SK-N-MC (cell line): ENCODE results near the gene LHFPL2.

Source experiments
- DNase-seq: peaks from one replicate; pipeline ENCODE4 v3.0.0-alpha.2; 2011; ENCODE audit warnings: low read depth, low spot score
- H3K27ac ChIP-seq: fragments of 200-600 bp; sonication (generic); 2 replicates; pipeline ENCODE4 v1.5.1; 2016; ENCODE audit warnings: mixed run types
- H3K36me3 ChIP-seq: fragments of 200-600 bp; sonication (generic); 2 replicates; pipeline ENCODE4 v1.6.1; 2017; ENCODE audit warnings: antibody characterized with exemption, low read length, mixed read lengths; ENCODE audit not compliant: insufficient read depth
- H3K4me3 ChIP-seq: fragments of 200-600 bp; sonication (generic); 2 replicates; pipeline ENCODE4 v1.5.1; 2016
- H3K9ac ChIP-seq: fragments of 200-600 bp; sonication (generic); 2 replicates; pipeline ENCODE4 v1.8.0; 2017; ENCODE audit warnings: mixed run types, mixed read lengths; ENCODE audit not compliant: insufficient read length
- H3K9me3 ChIP-seq: fragments of 200-600 bp; sonication (generic); 2 replicates; pipeline ENCODE4 v1.6.1; 2017; ENCODE audit warnings: low read depth, mild to moderate bottlenecking, antibody characterized with exemption, low read length, moderate library complexity, mixed read lengths
- EZH2 ChIP-seq: fragments of 200-600 bp; sonication (generic); IDR thresholded peaks from one replicate; pipeline ENCODE4 v1.6.1; 2017; ENCODE audit warnings: antibody characterized with exemption
- FOXP2 ChIP-seq: optimal IDR thresholded peaks from 2 replicates; pipeline ENCODE3; 2011; ENCODE audit warnings: mild to moderate bottlenecking, moderate library complexity; ENCODE audit not compliant: insufficient read depth; ENCODE audit errors: extremely low read length, control extremely low read depth
- POLR2AphosphoS5 ChIP-seq: IDR thresholded peaks from 2 replicates; pipeline ENCODE4 v1.6.1; 2012; ENCODE audit warnings: mild to moderate bottlenecking, low read depth, low read length, borderline replicate concordance

Gene LHFPL2

GRCh38 chr5:78566747-78567425, 81.7 kb downstream of the LHFPL2 start:
- no peak for DNase-seq
- H3K9ac ChIP-seq = no peak overlapping the region
- no peaks in the 10 kb centered on the region for H3K9me3 ChIP-seq
- H3K36me3 ChIP-seq = peaks cover 11% of the 10 kb centered on the region
- H3K4me3 ChIP-seq = no peak overlapping the region
- TF ChIP-seq EZH2 (no peak), FOXP2 (no peak), POLR2AphosphoS5 (no peak)
- H3K27ac ChIP-seq = no peak overlapping the region

- Histone ChIP-seq H3K36me3 (peaks cover 11% of the 10 kb centered on the region), H3K27ac (no peak overlapping the region), H3K9me3 (no peaks in the 10 kb centered on the region)
These were observed 83.2 kb downstream of the LHFPL2 start for GRCh38 chr5:78565395-78565794.

DNA sequence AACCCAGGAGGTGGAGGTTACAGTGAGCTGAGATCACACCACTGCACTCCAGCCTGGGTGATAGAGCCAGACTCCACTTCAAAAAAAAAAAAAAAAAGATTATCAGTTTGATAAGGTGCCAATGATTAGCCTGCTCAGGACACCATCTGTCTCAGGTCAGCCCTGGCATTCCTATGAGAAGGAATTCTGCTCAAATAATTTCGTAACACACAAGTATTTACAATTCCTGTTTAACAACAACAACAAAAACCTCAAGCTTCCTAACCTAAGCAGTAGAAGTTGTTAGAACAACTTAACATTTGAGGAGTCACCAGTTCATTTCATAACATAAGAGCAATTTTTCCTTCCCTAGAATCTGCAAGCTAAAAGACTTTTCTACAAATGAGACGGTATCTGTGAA, 85.0 kb downstream of the LHFPL2 start:
- no peak for DNase-seq
- TF ChIP-seq EZH2 (no peak), FOXP2 (no peak), POLR2AphosphoS5 (no peak)
- Histone ChIP-seq H3K27ac (no peak overlapping the region), H3K9me3 (no peaks in the 10 kb centered on the region), H3K9ac (no peak overlapping the region), H3K36me3 (peaks cover 11% of the 10 kb centered on the region), H3K4me3 (no peak overlapping the region)

More at GRCh38 chr5:78565395-78565794, 83.2 kb downstream of the LHFPL2 start:
- Histone ChIP-seq H3K9ac (no peak overlapping the region), H3K4me3 (no peak overlapping the region)
- TF ChIP-seq EZH2 (no peak), POLR2AphosphoS5 (no peak), FOXP2 (no peak)
- no peak for DNase-seq

DNA sequence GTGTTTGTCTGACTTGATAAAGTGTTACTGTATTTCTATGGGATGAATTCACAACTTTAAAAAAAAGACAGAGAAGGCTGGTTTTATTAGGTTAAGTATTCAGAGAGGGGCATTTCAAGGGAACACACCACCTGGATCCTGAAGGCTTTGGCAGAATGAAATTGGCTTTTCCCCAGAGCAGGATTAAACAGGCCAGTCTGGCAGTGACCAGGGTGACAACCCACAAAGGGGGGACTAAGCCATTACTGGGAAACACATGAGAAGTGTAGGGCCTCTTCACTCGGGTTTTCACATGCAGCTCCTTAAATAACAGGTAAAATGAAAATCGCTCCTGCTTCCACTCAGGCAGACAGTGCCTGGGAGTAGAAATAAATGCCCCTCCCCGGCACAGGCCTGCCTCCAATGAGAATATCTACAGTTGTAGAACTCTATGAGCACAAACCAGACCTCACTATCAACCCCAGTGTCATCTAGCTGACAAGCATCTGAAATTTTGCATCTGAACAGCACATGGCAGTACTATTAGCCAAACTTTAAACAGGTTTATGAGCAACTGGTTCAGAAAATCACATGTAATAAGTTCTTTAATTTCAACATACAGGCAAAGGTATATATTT, 85.8 kb downstream of the LHFPL2 start:
- TF ChIP-seq EZH2 (no peak), POLR2AphosphoS5 (no peak), FOXP2 (no peak)
- Histone ChIP-seq H3K9me3 (no peaks in the 10 kb centered on the region), H3K9ac (no peak overlapping the region), H3K27ac (no peak overlapping the region), H3K36me3 (peaks cover 11% of the 10 kb centered on the region), H3K4me3 (no peak overlapping the region)
- DNase-seq = no peak

DNA sequence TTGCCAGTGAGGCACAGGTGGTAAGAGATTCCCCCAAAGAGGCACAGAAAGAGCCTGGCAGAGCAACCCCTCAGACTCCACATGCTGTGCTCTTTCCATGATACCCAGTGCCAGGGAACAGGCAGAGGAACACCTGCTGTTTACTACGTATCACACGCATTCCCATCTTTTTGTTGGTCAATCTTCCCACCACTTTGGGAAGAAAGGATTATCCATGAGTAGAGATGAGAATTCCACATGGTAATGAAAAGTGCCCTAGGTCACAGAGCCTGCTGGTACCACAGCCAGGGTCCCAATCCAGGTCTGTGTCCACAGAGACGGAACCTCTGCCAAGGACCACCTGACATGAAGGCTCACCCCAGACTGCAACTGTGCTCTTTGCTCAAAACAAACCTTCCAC, 86.6 kb downstream of the LHFPL2 start:
- H3K9ac ChIP-seq = no peak overlapping the region
- H3K4me3 ChIP-seq = no peak overlapping the region
- no peak for DNase-seq
- H3K27ac ChIP-seq = no peak overlapping the region
- TF ChIP-seq FOXP2 (no peak), EZH2 (no peak), POLR2AphosphoS5 (no peak)
- H3K9me3 ChIP-seq = no peaks in the 10 kb centered on the region
- peaks cover 11% of the 10 kb centered on the region for H3K36me3 ChIP-seq

GRCh38 chr5:78561261-78561660, 87.3 kb downstream of the LHFPL2 start:
- no peak for DNase-seq
- H3K36me3 ChIP-seq = peaks cover 11% of the 10 kb centered on the region
- H3K27ac ChIP-seq = no peak overlapping the region
- H3K9me3 ChIP-seq = no peaks in the 10 kb centered on the region
- no peak for TF ChIP-seq FOXP2
- TF ChIP-seq EZH2 = no peak
- TF ChIP-seq POLR2AphosphoS5 = no peak
- H3K4me3 ChIP-seq = no peak overlapping the region
- H3K9ac ChIP-seq = no peak overlapping the region

- Histone ChIP-seq H3K27ac (no peak overlapping the region), H3K36me3 (peaks cover 11% of the 10 kb centered on the region), H3K4me3 (no peak overlapping the region), H3K9me3 (no peaks in the 10 kb centered on the region), H3K9ac (no peak overlapping the region)
- no peak for DNase-seq
- TF ChIP-seq POLR2AphosphoS5 (no peak), FOXP2 (no peak), EZH2 (no peak)
These were observed 88.3 kb downstream of the LHFPL2 start for GRCh38 chr5:78560000-78560855.

GRCh38 chr5:78557601-78558000, 91.0 kb downstream of the LHFPL2 start:
- H3K27ac ChIP-seq = no peak overlapping the region
- H3K9me3 ChIP-seq = no peaks in the 10 kb centered on the region
- no peaks in the 10 kb centered on the region for H3K36me3 ChIP-seq
- no peak overlapping the region for H3K9ac ChIP-seq
- H3K4me3 ChIP-seq = no peak overlapping the region
- DNase-seq = no peak
- TF ChIP-seq POLR2AphosphoS5 (no peak), EZH2 (no peak), FOXP2 (no peak)
